ENCODE measurements around the gene ATP11B.

ATP11B gene

DNA sequence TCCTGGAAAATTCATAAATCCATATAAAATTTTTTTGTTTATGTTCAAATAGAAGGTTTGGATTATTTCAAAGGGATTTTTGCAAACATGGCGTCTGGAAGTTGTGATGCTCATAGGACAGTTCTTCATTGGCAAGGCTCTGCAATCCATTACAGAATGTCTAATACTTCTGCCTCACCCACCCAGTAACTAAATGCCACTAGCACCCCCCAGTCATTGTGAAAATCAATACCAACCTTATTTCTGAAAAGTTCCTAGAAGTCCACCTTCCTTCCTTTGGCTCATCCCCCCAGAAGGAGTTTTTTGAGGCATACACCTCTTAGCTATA, 17.9 kb downstream of the ATP11B start (continued):
- TF ChIP-seq PATZ1 (CRISPR knock-in tag; IDR thresholded peaks at IDR 0.05; ENCODE audit: borderline replicate concordance) (no peak), BACH2 (CRISPR knock-in tag; IDR thresholded peaks at IDR 0.05; ENCODE audit: borderline replicate concordance) (no peak)

GRCh38 chr3:182812123-182812522, 18.8 kb downstream of the ATP11B start:
- no peak for ATAC-seq
- TF ChIP-seq TOX (CRISPR knock-in tag; IDR thresholded peaks at IDR 0.05; ENCODE audit: borderline replicate concordance): no peak
- no peak for TF ChIP-seq OSR1 (CRISPR knock-in tag; IDR thresholded peaks at IDR 0.05)
- TF ChIP-seq ESRRG (CRISPR knock-in tag; IDR thresholded peaks at IDR 0.05): no peak
- TF ChIP-seq ARNTL (CRISPR knock-in tag; IDR thresholded peaks at IDR 0.05; ENCODE audit: borderline replicate concordance, low read depth): no peak
- no peak for TF ChIP-seq PATZ1 (CRISPR knock-in tag; IDR thresholded peaks at IDR 0.05; ENCODE audit: borderline replicate concordance)
- TF ChIP-seq TSHZ2 (CRISPR knock-in tag; IDR thresholded peaks at IDR 0.05): no peak
- no peak for TF ChIP-seq ZNF70 (CRISPR knock-in tag; IDR thresholded peaks at IDR 0.05)
- no peak for TF ChIP-seq GLIS3 (CRISPR knock-in tag; IDR thresholded peaks at IDR 0.05)
- TF ChIP-seq SNAI2 (CRISPR knock-in tag; IDR thresholded peaks at IDR 0.05): no peak
- TF ChIP-seq, protein P1, sequence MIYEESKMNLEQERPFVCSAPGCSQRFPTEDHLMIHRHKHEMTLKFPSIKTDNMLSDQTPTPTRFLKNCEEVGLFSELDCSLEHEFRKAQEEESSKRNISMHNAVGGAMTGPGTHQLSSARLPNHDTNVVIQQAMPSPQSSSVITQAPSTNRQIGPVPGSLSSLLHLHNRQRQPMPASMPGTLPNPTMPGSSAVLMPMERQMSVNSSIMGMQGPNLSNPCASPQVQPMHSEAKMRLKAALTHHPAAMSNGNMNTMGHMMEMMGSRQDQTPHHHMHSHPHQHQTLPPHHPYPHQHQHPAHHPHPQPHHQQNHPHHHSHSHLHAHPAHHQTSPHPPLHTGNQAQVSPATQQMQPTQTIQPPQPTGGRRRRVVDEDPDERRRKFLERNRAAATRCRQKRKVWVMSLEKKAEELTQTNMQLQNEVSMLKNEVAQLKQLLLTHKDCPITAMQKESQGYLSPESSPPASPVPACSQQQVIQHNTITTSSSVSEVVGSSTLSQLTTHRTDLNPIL (CRISPR knock-in tag; IDR thresholded peaks at IDR 0.05; ENCODE audit: low read depth): no peak
- no peak for TF ChIP-seq ISL1 (CRISPR knock-in tag; IDR thresholded peaks at IDR 0.05)
- TF ChIP-seq CSDC2 (CRISPR knock-in tag; IDR thresholded peaks at IDR 0.05): no peak
- TF ChIP-seq ZNF8 (CRISPR knock-in tag; IDR thresholded peaks at IDR 0.05): no peak
- no peak for TF ChIP-seq TCF4 (CRISPR knock-in tag; IDR thresholded peaks at IDR 0.05; ENCODE audit: borderline replicate concordance)

DNA sequence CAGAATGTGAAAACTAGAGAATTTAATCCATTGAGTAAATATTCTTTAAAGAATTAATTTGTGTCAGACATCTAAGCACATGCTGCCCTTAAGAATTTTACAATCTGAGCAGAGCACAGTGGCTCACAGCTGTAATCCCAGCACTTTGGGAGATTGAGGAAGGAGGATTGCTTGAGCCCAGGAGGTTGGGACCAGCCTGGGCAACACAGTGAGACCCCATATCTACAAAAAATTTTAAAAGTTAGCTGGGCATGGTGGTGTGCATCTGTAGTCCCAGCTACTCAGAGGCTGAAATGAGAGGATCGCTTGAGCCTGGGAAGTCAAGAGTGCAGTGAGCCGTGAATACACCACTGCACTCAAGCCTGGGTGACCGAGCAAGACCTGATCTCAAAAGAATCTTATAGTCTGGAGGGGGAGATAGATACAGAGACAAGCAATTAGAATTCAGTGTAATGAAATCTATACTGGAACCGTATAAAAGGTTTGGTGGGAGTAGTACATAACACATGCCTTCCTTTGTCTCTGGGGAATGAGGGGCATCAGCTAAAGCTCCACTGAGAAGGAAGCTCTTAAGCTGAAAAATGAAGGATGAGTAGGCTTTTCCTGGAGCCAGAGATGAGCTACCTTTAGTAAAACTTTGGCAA, 21.2 kb downstream of the ATP11B start:
- TF ChIP-seq TCF4 (CRISPR knock-in tag; IDR thresholded peaks at IDR 0.05; ENCODE audit: borderline replicate concordance) (no peak), TSHZ2 (CRISPR knock-in tag; IDR thresholded peaks at IDR 0.05) (no peak), ZNF70 (CRISPR knock-in tag; IDR thresholded peaks at IDR 0.05) (no peak), ARNTL (CRISPR knock-in tag; IDR thresholded peaks at IDR 0.05; ENCODE audit: borderline replicate concordance, low read depth) (no peak), SNAI2 (CRISPR knock-in tag; IDR thresholded peaks at IDR 0.05) (no peak), CSDC2 (CRISPR knock-in tag; IDR thresholded peaks at IDR 0.05) (no peak), GLIS3 (CRISPR knock-in tag; IDR thresholded peaks at IDR 0.05) (no peak)
- TF ChIP-seq, protein P1 (CRISPR knock-in tag; IDR thresholded peaks at IDR 0.05; ENCODE audit: low read depth): no peak
- TF ChIP-seq, protein P2, sequence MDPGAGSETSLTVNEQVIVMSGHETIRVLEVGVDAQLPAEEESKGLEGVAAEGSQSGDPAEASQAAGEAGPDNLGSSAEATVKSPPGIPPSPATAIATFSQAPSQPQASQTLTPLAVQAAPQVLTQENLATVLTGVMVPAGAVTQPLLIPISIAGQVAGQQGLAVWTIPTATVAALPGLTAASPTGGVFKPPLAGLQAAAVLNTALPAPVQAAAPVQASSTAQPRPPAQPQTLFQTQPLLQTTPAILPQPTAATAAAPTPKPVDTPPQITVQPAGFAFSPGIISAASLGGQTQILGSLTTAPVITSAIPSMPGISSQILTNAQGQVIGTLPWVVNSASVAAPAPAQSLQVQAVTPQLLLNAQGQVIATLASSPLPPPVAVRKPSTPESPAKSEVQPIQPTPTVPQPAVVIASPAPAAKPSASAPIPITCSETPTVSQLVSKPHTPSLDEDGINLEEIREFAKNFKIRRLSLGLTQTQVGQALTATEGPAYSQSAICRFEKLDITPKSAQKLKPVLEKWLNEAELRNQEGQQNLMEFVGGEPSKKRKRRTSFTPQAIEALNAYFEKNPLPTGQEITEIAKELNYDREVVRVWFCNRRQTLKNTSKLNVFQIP (CRISPR knock-in tag; IDR thresholded peaks at IDR 0.05; ENCODE audit: borderline replicate concordance, low read depth): no peak
- ATAC-seq: peak; percentile 40
